GM21576 (cell line): ENCODE measurements around the gene MRPL23.

Experiments
- ATAC-seq: cut with Tn5 transposase; IDR thresholded peaks from one replicate; pipeline ENCODE4 v1.9.1; 2021; ENCODE audit warnings: mild to moderate bottlenecking, moderate library complexity; ENCODE audit not compliant: unreplicated experiment

Gene MRPL23

GRCh38 chr11:1946812-1947484, at the start of gene MRPL23:
TSS of gene MRPL23 (plus strand) at chr11:1947332. CDS start at chr11:1947363, 31 bp downstream.
- ATAC-seq: peak; percentile 53

GRCh38 chr11:1899090-1899489, 48.0 kb upstream of the MRPL23 start:
- ATAC-seq: no peak

GRCh38 chr11:1899686-1900085, 47.4 kb upstream of the MRPL23 start:
- no peak for ATAC-seq

DNA sequence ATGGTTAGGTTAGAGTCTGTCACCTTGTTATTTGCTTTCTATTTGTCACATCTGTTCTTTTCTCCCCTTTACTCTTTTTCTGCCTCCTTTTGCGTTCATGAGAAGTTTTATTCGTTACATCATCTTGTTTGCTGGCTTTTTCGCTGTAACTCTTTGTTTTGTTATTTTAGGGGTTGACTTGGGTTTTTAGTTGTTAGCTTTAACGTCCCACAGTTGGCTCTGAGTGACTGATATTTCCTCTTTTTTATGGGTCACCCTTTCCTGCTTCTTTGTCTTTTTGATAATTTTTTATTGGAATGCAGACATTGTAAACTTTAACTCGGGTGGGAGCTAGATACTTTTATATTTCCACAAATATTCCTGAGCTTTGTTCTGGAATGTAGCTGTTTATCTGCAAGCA, 41.0 kb upstream of the MRPL23 start:
- ATAC-seq: no peak

- ATAC-seq: no peak
Observed at GRCh38 chr11:1906611-1907423, 40.3 kb upstream of the MRPL23 start.

GRCh38 chr11:1908618-1909017, 38.5 kb upstream of the MRPL23 start:
- no peak for ATAC-seq

GRCh38 chr11:1909524-1909923, 37.6 kb upstream of the MRPL23 start:
- no peak for ATAC-seq

DNA sequence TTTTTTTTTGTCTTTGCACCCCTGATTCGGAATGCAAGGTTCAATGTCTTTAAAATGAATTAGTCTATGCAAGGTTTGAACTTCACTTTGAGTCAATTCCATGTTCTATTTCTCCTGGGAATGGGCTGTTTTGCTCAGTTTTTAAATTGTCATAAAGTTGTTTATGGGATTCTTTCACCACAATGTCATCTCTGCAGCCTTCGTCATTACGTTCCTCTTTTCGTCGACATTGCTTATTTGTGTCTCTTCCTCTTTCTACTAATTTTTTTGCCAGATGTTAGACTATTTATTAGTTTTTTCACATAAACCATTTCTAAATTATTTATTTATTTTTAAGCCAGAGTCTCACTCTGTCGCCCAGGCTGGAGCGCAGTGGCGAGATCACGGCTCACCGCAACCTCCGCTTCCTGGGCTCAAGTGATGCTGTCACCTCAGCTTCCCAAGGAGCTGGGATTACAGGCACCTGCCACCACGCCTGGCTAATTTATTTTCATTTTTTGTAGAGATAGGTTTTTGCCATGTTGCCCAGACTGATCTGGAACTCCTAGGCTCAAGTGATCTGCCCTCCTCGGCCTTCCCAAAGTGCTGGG, 34.7 kb upstream of the MRPL23 start:
- no peak for ATAC-seq

- ATAC-seq: no peak
Observed at GRCh38 chr11:1913271-1914060, 33.7 kb upstream of the MRPL23 start.

DNA sequence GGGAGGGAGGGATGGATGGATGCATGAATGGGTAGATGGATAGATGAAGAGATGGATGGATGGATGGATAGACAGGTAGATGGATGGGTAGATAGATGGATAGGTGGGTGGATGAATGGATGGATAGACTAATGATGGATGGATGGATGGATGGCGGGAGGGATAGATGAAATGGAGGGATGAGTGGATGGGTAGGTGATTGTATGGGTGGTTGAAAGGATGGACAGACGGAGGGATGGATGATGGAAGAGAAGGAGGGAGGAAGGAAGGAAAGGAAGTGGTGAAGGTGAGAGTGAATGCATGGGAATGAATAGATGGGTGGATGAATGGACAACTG, 31.4 kb upstream of the MRPL23 start:
- no peak for ATAC-seq

GRCh38 chr11:1916132-1916985, 30.8 kb upstream of the MRPL23 start:
- ATAC-seq: no peak

GRCh38 chr11:1916986-1917522, 30.1 kb upstream of the MRPL23 start:
- ATAC-seq: no peak

- no peak for ATAC-seq
Observed at GRCh38 chr11:1917523-1918435, 29.4 kb upstream of the MRPL23 start.

GRCh38 chr11:1918436-1919315, 28.5 kb upstream of the MRPL23 start:
- no peak for ATAC-seq

DNA sequence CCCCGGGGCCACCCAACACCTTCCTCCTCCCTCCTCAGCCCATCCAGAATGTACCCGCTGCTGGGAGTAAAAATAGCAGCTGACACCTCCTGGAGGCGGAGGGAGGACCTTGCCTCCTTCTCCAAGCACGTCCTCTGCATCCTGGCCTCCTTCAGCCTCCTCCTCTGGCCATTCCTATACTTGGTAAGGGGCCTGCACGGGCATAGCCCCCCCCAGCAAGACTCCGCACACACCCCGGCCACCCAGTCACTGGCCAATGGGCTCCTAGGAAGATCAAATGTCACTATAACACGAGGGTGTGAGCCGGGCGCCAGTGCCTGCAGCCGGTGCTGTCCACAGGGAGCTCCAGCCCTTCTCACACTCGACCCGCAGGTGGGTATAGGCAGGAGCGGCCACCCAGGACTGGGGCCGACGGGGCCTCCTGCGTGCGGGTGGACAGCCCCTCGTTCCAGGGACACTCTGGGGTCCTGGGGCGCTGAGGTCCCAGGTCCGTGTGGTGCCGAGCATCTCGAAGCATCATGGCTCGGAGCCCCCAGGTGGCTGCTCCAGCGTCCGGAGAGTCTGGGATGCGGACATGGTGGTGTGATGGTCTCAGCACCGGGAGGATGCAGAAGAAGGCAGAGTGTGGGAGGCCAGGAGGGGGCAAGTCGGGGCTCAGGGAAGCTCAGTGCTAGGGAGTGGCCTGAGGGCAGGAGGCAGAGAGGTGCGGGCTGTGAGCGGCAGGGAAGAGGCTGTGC, 27.6 kb upstream of the MRPL23 start, which contains the start of gene TNNT3:
Gene TNNT3 (plus strand): TSS at position 313 of the 737 bp plus-strand sequence. CDS start 3,172 bp downstream, outside the sequence.
- ATAC-seq: no peak

DNA sequence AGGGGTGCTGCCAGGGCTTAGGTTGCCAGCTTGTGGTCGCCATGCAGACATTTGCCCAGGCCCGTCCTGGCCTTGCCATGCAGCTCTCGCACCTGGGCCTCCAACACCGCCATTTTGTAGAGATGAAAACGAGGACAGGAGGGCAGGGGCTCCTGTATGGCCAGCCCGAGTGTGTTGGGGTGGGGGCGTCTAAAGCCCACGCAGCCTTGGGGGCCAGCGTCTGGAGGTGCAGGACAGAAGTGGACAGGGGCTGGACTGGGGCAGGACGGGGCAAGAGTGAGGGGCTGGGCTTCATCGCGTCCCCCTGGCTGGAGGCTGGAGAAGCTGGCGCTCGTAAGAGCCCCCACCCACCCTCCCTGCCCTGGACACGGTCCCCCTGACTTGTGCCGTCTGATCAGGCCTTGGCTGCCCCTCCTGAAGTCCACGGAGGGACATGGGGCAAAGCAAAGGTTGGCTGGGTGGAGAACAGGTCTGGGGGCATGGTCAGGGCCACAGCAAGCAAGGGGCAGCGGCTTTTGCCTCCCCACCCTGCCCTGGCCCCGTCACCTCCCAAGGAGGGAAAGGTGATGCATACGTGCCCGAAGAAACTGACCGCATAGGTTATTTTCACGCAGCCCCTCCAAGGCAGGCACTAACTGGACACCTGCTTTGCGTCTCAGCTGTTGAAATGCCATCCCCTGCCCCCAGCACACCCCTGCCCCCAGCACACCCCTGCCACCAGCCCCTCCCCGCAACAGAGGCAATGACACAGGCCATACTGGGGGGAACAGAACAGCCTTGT, 26.8 kb upstream of the MRPL23 start:
- no peak for ATAC-seq
